Urinary bladder (tissue), 4 donors: ENCODE data around the gene INSM1. TPM values are rescaled to one million over a fixed set of nuclear protein-coding genes. Genes with fewer than 3 reads are reported as not detected.

Source experiments
- DNase-seq: peaks from one replicate; pipeline ENCODE4 v3.0.0-alpha.2; 2015; ENCODE audit errors: extremely low spot score
- H3K27ac ChIP-seq: one replicate; pipeline ENCODE4 v1.5.1; 2013; ENCODE audit warnings: low read depth, mild to moderate bottlenecking, moderate library complexity
- H3K36me3 ChIP-seq: one replicate; pipeline ENCODE4 v1.6.1; 2013; ENCODE audit warnings: mild to moderate bottlenecking, moderate library complexity; ENCODE audit not compliant: insufficient read depth
- H3K4me1 ChIP-seq: one replicate; pipeline ENCODE4 v1.6.1; 2013; ENCODE audit warnings: mild to moderate bottlenecking, moderate library complexity; ENCODE audit not compliant: insufficient read depth
- H3K4me3 ChIP-seq: one replicate; pipeline ENCODE4 v1.5.1; 2013; ENCODE audit warnings: low read depth, low read length
- WGBS: extraction: QIAGEN DNeasy Blood & Tissue Kit; methylation state at CpG from one replicate; pipeline ENCODE4 v1.1.7; 2013; 5-methylcytosine and 5-hydroxymethylcytosine counted together
- polyA plus RNA-seq: library from polyadenylated mRNA; stranded (reverse); fragments of 200-250 nt; gene quantifications from one replicate; pipeline ENCODE4 v1.2.3, GENCODE V29; 2013
- total RNA-seq: library from RNA; depleted of rRNA; stranded (reverse); fragments of >200 nt; gene quantifications from one replicate; pipeline ENCODE4 v1.2.3, GENCODE V29; 2014
- donor health status: healthy with polysubstance abuse.
- donor health status: healthy.

Gene INSM1
- total and polyA plus RNA-seq, 2 donors = 0.04 TPM; not detected in 1

GRCh38 chr20:20391766-20392165 is 23.9 kb downstream of the INSM1 start:
- DNase-seq = no peak
- H3K27ac ChIP-seq = no peak overlapping the region
- no peak overlapping the region for H3K4me3 ChIP-seq
- no peaks in the 10 kb centered on the region for H3K36me3 ChIP-seq
- 94% methylated on average over 13 of the region's 13 CpGs for WGBS
- H3K4me1 ChIP-seq = no peaks in the 10 kb centered on the region

- H3K4me1 ChIP-seq = no peaks in the 10 kb centered on the region
- H3K4me3 ChIP-seq = no peak overlapping the region
- H3K27ac ChIP-seq = no peak overlapping the region
- no peaks in the 10 kb centered on the region for H3K36me3 ChIP-seq
- no peak for DNase-seq
- 59% methylated on average over 20 of the region's 20 CpGs for WGBS
These were observed 25.6 kb downstream of the INSM1 start for GRCh38 chr20:20393207-20394120.

- DNase-seq = no peak
- Histone ChIP-seq H3K36me3 (no peaks in the 10 kb centered on the region), H3K4me3 (no peak overlapping the region), H3K27ac (no peak overlapping the region), H3K4me1 (no peaks in the 10 kb centered on the region)
- 94% methylated on average over 12 of the region's 12 CpGs for WGBS
These were observed 27.2 kb downstream of the INSM1 start for GRCh38 chr20:20395087-20395486.

- no peak for DNase-seq
- WGBS = 92% methylated on average over 29 of the region's 29 CpGs
- H3K36me3 ChIP-seq = no peaks in the 10 kb centered on the region
These were observed 28.1 kb downstream of the INSM1 start for GRCh38 chr20:20395903-20396568.

GRCh38 chr20:20396794-20397193 is 28.9 kb downstream of the INSM1 start:
- no peaks in the 10 kb centered on the region for H3K36me3 ChIP-seq
- no peaks in the 10 kb centered on the region for H3K4me1 ChIP-seq
- no peak overlapping the region for H3K27ac ChIP-seq
- DNase-seq = no peak
- H3K4me3 ChIP-seq = no peak overlapping the region
- WGBS = 93% methylated on average over 3 of the region's 3 CpGs

More at GRCh38 chr20:20395903-20396568, 28.1 kb downstream of the INSM1 start:
- H3K27ac ChIP-seq = no peak overlapping the region
- no peak overlapping the region for H3K4me3 ChIP-seq
- no peaks in the 10 kb centered on the region for H3K4me1 ChIP-seq

- whole genome bisulfite sequencing = 95% methylated on average over 7 of the region's 7 CpGs
- no peak for DNase-seq
- H3K36me3 ChIP-seq = no peaks in the 10 kb centered on the region
- no peak overlapping the region for H3K27ac ChIP-seq
- H3K4me1 ChIP-seq = no peaks in the 10 kb centered on the region
- H3K4me3 ChIP-seq = no peak overlapping the region
These were observed 30.2 kb downstream of the INSM1 start for GRCh38 chr20:20398123-20398522.

- DNase-seq = no peak
- WGBS = 89% methylated on average over 13 of the region's 13 CpGs
- Histone ChIP-seq H3K36me3 (no peaks in the 10 kb centered on the region), H3K4me3 (no peak overlapping the region), H3K27ac (no peak overlapping the region), H3K4me1 (no peaks in the 10 kb centered on the region)
These were observed 31.9 kb downstream of the INSM1 start for GRCh38 chr20:20399531-20400500.

GRCh38 chr20:20401991-20402390 is 34.1 kb downstream of the INSM1 start:
- no peaks in the 10 kb centered on the region for H3K4me1 ChIP-seq
- no peak overlapping the region for H3K4me3 ChIP-seq
- H3K36me3 ChIP-seq = no peaks in the 10 kb centered on the region
- WGBS = 84% methylated on average over 3 of the region's 3 CpGs
- no peak overlapping the region for H3K27ac ChIP-seq
- DNase-seq = peak; percentile 23

- 94% methylated on average over 5 of the region's 5 CpGs for WGBS
- Histone ChIP-seq H3K4me3 (no peak overlapping the region), H3K36me3 (no peaks in the 10 kb centered on the region), H3K4me1 (no peaks in the 10 kb centered on the region), H3K27ac (no peak overlapping the region)
- no peak for DNase-seq
These were observed 36.7 kb downstream of the INSM1 start for GRCh38 chr20:20404633-20405032.

GRCh38 chr20:20405623-20406022 is 37.7 kb downstream of the INSM1 start:
- no peak overlapping the region for H3K27ac ChIP-seq
- 85% methylated on average over 10 of the region's 10 CpGs for WGBS

GRCh38 chr20:20406306-20406705 is 38.4 kb downstream of the INSM1 start:
- Histone ChIP-seq H3K4me1 (no peaks in the 10 kb centered on the region), H3K36me3 (no peaks in the 10 kb centered on the region), H3K4me3 (no peak overlapping the region), H3K27ac (no peak overlapping the region)
- DNase-seq = no peak
- 73% methylated on average over 2 of the region's 2 CpGs for WGBS

More at GRCh38 chr20:20405623-20406022, 37.7 kb downstream of the INSM1 start:
- DNase-seq = no peak
- no peaks in the 10 kb centered on the region for H3K4me1 ChIP-seq
- no peak overlapping the region for H3K4me3 ChIP-seq
- no peaks in the 10 kb centered on the region for H3K36me3 ChIP-seq

GRCh38 chr20:20407891-20408805 is 40.2 kb downstream of the INSM1 start:
- no peak for DNase-seq
- no peaks in the 10 kb centered on the region for H3K4me1 ChIP-seq
- H3K4me3 ChIP-seq = no peak overlapping the region
- H3K27ac ChIP-seq = no peak overlapping the region
- WGBS = 62% methylated on average over 6 of the region's 6 CpGs
- no peaks in the 10 kb centered on the region for H3K36me3 ChIP-seq
